Spleen (tissue), 11 donors: ENCODE data around the gene NCAPH2. TPM values are rescaled to one million over a fixed set of nuclear protein-coding genes. Genes with fewer than 3 reads are reported as not detected.
"Not testable (repeated sequence)": the region's sequence is repeated elsewhere in the genome, so short reads cannot be mapped to it uniquely, and the experiment has no call there.

Source experiments
- DNase-seq: peaks from one replicate; pipeline ENCODE4 v3.0.0-alpha.2; 2020
- H3K27ac ChIP-seq, 8 donors: fragments of 200-600 bp; sonication (generic) in 7 of 8; 1 replicate in 4 of 8; 2 replicates in 4 of 8; pipeline versions ENCODE4 v1.5.0 to v1.8.0; 2016 to 2021; ENCODE audit warnings: inconsistent platforms in 4 of 8, mild to moderate bottlenecking in 4 of 8, moderate library complexity in 1 of 8
- H3K27me3 ChIP-seq, 7 donors: fragments of 200-600 bp; sonication (generic) in 6 of 7; replicated peaks in 1 of 7; 1 replicate in 4 of 7; 2 replicates in 3 of 7; pipeline versions ENCODE4 v1.5.0 to v1.8.0; 2016 to 2021; ENCODE audit warnings: inconsistent platforms in 3 of 7, mild to moderate bottlenecking in 1 of 7
- H3K36me3 ChIP-seq, 6 donors: fragments of 200-600 bp; sonication (generic) in 5 of 6; 1 replicate in 4 of 6; 2 replicates in 2 of 6; pipeline versions ENCODE4 v1.5.0 to v1.8.0; 2016 to 2021; ENCODE audit warnings: inconsistent platforms in 2 of 6
- H3K4me1 ChIP-seq, 6 donors: fragments of 200-600 bp; sonication (generic) in 5 of 6; 1 replicate in 3 of 6; 2 replicates in 3 of 6; pipeline versions ENCODE4 v1.5.0 to v1.8.0; 2016 to 2021; ENCODE audit warnings: inconsistent platforms in 3 of 6
- H3K4me3 ChIP-seq, 8 donors: fragments of 200-600 bp; sonication (generic) in 7 of 8; 1 replicate in 4 of 8; 2 replicates in 4 of 8; pipeline versions ENCODE4 v1.5.0 to v1.8.0; 2016 to 2021; ENCODE audit warnings: inconsistent platforms in 4 of 8, mild to moderate bottlenecking in 4 of 8, moderate library complexity in 2 of 8
- H3K9me3 ChIP-seq, 8 donors: fragments of 200-600 bp; sonication (generic) in 7 of 8; 1 replicate in 4 of 8; 2 replicates in 4 of 8; pipeline versions ENCODE4 v1.5.0 to v1.8.0; 2016 to 2021; ENCODE audit warnings: inconsistent platforms in 4 of 8
- CTCF ChIP-seq, 11 experiments: fragments of 200-600 bp in 7 of 11; fragments of 450-650 bp in 4 of 11; sonication (generic) in 4 of 11; IDR thresholded peaks in 8 of 11; conservative IDR thresholded peaks in 3 of 11; 1 replicate in 7 of 11; 2 replicates in 4 of 11; pipeline versions ENCODE4 v1.4.0 to v1.8.0; 2016 to 2021; ENCODE audit warnings: antibody characterized with exemption in 11 of 11, inconsistent platforms in 4 of 11, mild to moderate bottlenecking in 1 of 11
- POLR2A ChIP-seq, 3 donors: fragments of 450-650 bp; IDR thresholded peaks; one replicate each; pipeline ENCODE4 v1.5.1; 2017; ENCODE audit warnings: antibody characterized with exemption in 3 of 3, mild to moderate bottlenecking in 1 of 3
- POLR2AphosphoS5 ChIP-seq, 3 donors: sonication (generic); formaldehyde crosslinking; IDR thresholded peaks; one replicate each; pipeline ENCODE4 v1.5.1; 2017; ENCODE audit warnings: antibody characterized with exemption in 3 of 3
- WGBS, 5 donors: extraction: QIAGEN DNeasy Blood & Tissue Kit in 3 of 5; methylation state at CpG; one replicate each; pipeline versions ENCODE4 v1.1.5 to v1.1.7; 2013 to 2018; 5-methylcytosine and 5-hydroxymethylcytosine counted together
- intact Hi-C: fragments of 100-400 bp; cut with DNase I; formaldehyde crosslinking; loops from one replicate; pipeline ENCODE4 v1.15.0; 2023; ENCODE audit warnings: low total_unique reads
- polyA plus RNA-seq, 3 donors: library from polyadenylated mRNA; stranded (reverse); fragments of 200-250 nt; gene quantifications; one replicate each; pipeline ENCODE4 v1.2.1, GENCODE V29; 2013
- total RNA-seq, 7 donors: library from RNA; depleted of rRNA in 3 of 7; stranded (reverse); fragments of >200 nt in 3 of 7; fragmentation: NEBNext Ultra II Directional in 4 of 7; extraction: Animal tissue kit (Norgen Biotek cat#: 25700) in 4 of 7; gene quantifications; one replicate each; pipeline versions ENCODE4 v1.1.0 to v1.2.1, GENCODE V29; 2016 to 2021
- donor health status: healthy with polysubstance abuse.
- donor health status: DM: no; HTN: no; CAD: no; lungs with moderate emphysema.
- donor health status: DM: no; HTN: no; CAD: no.
- donor health status: Bipolar disorder and iron deficiency.
- donor health status: healthy.
- donor health status: DM: no; HTN: no; CAD: no.
- donor health status: DM: yes; HTN: yes; CAD: no.

The NCAPH2 gene
- total and polyA plus RNA-seq, 10 donors, result 31.4 to 48.0 (median 37.1) TPM

- intact Hi-C loops, result no loop called here
- H3K4me1 ChIP-seq, result peaks cover 13 to 99% (median 70%) of the 10 kb centered on the region in 6 donors
- no peaks in the 10 kb centered on the region for H3K27me3 ChIP-seq
- peak; percentile 92 for DNase-seq
- H3K9me3 ChIP-seq, result no peaks in the 10 kb centered on the region
- WGBS, 5 donors, result 3 to 4% (median 4%) methylated on average over 46 to 56 of the region's 56 CpGs
- peaks cover 0 to 18% (median 0%) of the 10 kb centered on the region in 6 donors for H3K36me3 ChIP-seq
- TF ChIP-seq POLR2A (IDR thresholded peaks at IDR 0.05) (peak in 1 of 3 donors; percentile 1), POLR2AphosphoS5 (IDR thresholded peaks at IDR 0.05) (peak; percentile 55 to 72 (median 63)), CTCF (IDR thresholded peaks at IDR 0.05 in 8 of 11, conservative IDR thresholded peaks at IDR 0.05 in 3 of 11) (no peak)
- H3K4me3 ChIP-seq, result peak overlapping the region; percentile 50 to 97 (median 64)
- H3K27ac ChIP-seq, result peak overlapping the region; percentile 97 to 100 (median 99)
Measured at GRCh38 chr22:50531962-50532674, 24.1 kb downstream of the NCAPH2 start.

GRCh38 chr22:50532824-50533796, 25.1 kb downstream of the NCAPH2 start:
- intact Hi-C loops, result no loop called here
- peak; percentile 72 for DNase-seq
- WGBS, 5 donors, result 61 to 85% (median 82%) methylated on average over 19 of the region's 19 CpGs

GRCh38 chr22:50533856-50534711, 26.1 kb downstream of the NCAPH2 start:
- Histone ChIP-seq H3K27ac (peak overlapping the region; percentile 22 to 100 (median 99)), H3K4me1 (peaks cover 18 to 99% (median 71%) of the 10 kb centered on the region in 6 donors)
- 40 to 64% (median 50%) methylated on average over 21 of the region's 21 CpGs for WGBS, 5 donors

More at GRCh38 chr22:50532824-50533796, 25.1 kb downstream of the NCAPH2 start:
- H3K27me3 ChIP-seq, result no peaks in the 10 kb centered on the region
- H3K36me3 ChIP-seq, result peaks cover 0 to 13% (median 0%) of the 10 kb centered on the region in 6 donors
- TF ChIP-seq POLR2A (IDR thresholded peaks at IDR 0.05) (no peak), POLR2AphosphoS5 (IDR thresholded peaks at IDR 0.05) (no peak)
- peak overlapping the region in 1 of 8 donors; percentile 87 for H3K4me3 ChIP-seq
- H3K9me3 ChIP-seq, result no peaks in the 10 kb centered on the region
- peaks cover 15 to 99% (median 70%) of the 10 kb centered on the region in 6 donors for H3K4me1 ChIP-seq
- H3K27ac ChIP-seq, result peak overlapping the region; percentile 97 to 100 (median 99)

GRCh38 chr22:50535113-50535512, 27.1 kb downstream of the NCAPH2 start:
- no peaks in the 10 kb centered on the region for H3K36me3 ChIP-seq
- no peaks in the 10 kb centered on the region for H3K9me3 ChIP-seq
- no peak overlapping the region for H3K4me3 ChIP-seq
- no peak for DNase-seq
- WGBS, 5 donors, result 65 to 82% (median 73%) methylated on average over 7 to 8 of the region's 8 CpGs
- TF ChIP-seq POLR2AphosphoS5 (IDR thresholded peaks at IDR 0.05), result peak in 1 of 3 donors; percentile 13
- no peak for TF ChIP-seq CTCF (IDR thresholded peaks at IDR 0.05 in 8 of 11, conservative IDR thresholded peaks at IDR 0.05 in 3 of 11)
- no peak for TF ChIP-seq POLR2A (IDR thresholded peaks at IDR 0.05)
- H3K27me3 ChIP-seq, result no peaks in the 10 kb centered on the region
- H3K4me1 ChIP-seq, result peaks cover 24 to 100% (median 72%) of the 10 kb centered on the region in 6 donors
- peak overlapping the region; percentile 40 to 100 (median 99) for H3K27ac ChIP-seq
- intact Hi-C loops, result no loop called here

More at GRCh38 chr22:50533856-50534711, 26.1 kb downstream of the NCAPH2 start:
- DNase-seq, H3K9me3 ChIP-seq, H3K36me3 ChIP-seq, intact Hi-C loops, H3K27me3 ChIP-seq: not testable (repeated sequence)
- H3K4me3 ChIP-seq, result peak overlapping the region in 1 of 8 donors; percentile 27
- peak in 1 of 3 donors; percentile 18 for TF ChIP-seq POLR2A (IDR thresholded peaks at IDR 0.05)
- TF ChIP-seq POLR2AphosphoS5 (IDR thresholded peaks at IDR 0.05), result peak in 2 of 3 donors; percentile 61 to 62
